Measurements from ENCODE around the gene IFNA14.
"Not testable (repeated sequence)": the region's sequence is repeated elsewhere in the genome, so short reads cannot be mapped to it uniquely, and the experiment has no call there.

- TF ChIP-seq EZH2phosphoT487 (IDR thresholded peaks at IDR 0.05; ENCODE audit: insufficient read depth, low read depth); EZH2 (IDR thresholded peaks at IDR 0.05; ENCODE audit: insufficient read depth, poor library complexity, severe bottlenecking): not testable (repeated sequence)
These were observed 32.8 kb downstream of the IFNA14 start, which contains the start of gene IFNA10 for GRCh38 chr9:21207043-21207442.
